HL-60 (cell line): ENCODE measurements around the gene ROGDI.

Experiments
- DNase-seq, 2 experiments: peaks; one replicate each; pipeline ENCODE4 v3.0.0-alpha.2; 2010 to 2020; ENCODE audit warnings: low read depth in 1 of 2, low spot score in 1 of 2
- H3K27ac ChIP-seq: fragments of 250-450 bp; sonication (Bioruptor Pico); replicated peaks from 2 replicates; pipeline ENCODE4 v1.5.1; 2020; ENCODE audit warnings: mild to moderate bottlenecking, moderate library complexity
- H3K27me3 ChIP-seq: fragments of 250-450 bp; sonication (Bioruptor Pico); 2 replicates; pipeline ENCODE4 v1.5.1; 2021; ENCODE audit warnings: mild to moderate bottlenecking, moderate library complexity; ENCODE audit not compliant: insufficient read depth, poor library complexity, severe bottlenecking
- H3K4me3 ChIP-seq: replicated peaks from 2 replicates; pipeline ENCODE4 v1.5.1; 2011; ENCODE audit warnings: mild to moderate bottlenecking, control low read depth, low read length; ENCODE audit not compliant: insufficient read depth
- CTCF ChIP-seq: IDR thresholded peaks from one replicate; pipeline ENCODE4 v1.5.1; 2011; ENCODE audit warnings: low read length, control low read depth, inconsistent platforms; ENCODE audit not compliant: insufficient read depth
- GABPA ChIP-seq: IDR thresholded peaks from 2 replicates; pipeline ENCODE4 v1.6.1; 2012; ENCODE audit warnings: low read depth
- POLR2AphosphoS5 ChIP-seq: IDR thresholded peaks from 2 replicates; pipeline ENCODE4 v1.6.1; 2012; ENCODE audit warnings: low read depth
- SPI1 ChIP-seq: IDR thresholded peaks from 2 replicates; pipeline ENCODE4 v1.6.1; 2012; ENCODE audit warnings: low read depth, mild to moderate bottlenecking, borderline replicate concordance
- TF ChIP-seq, protein P1 (sequence below): IDR thresholded peaks from 2 replicates; pipeline ENCODE4 v1.6.1; 2012; ENCODE audit warnings: low read depth; ENCODE audit not compliant: insufficient replicate concordance

Gene ROGDI

GRCh38 chr16:4813251-4814003, 11.0 kb upstream of the ROGDI start:
- H3K27ac ChIP-seq: no peak overlapping the region
- H3K27me3 ChIP-seq: no peaks in the 10 kb centered on the region
- TF ChIP-seq CTCF (no peak), SPI1 (no peak), GABPA (no peak), POLR2AphosphoS5 (no peak)
- TF ChIP-seq, protein P1, sequence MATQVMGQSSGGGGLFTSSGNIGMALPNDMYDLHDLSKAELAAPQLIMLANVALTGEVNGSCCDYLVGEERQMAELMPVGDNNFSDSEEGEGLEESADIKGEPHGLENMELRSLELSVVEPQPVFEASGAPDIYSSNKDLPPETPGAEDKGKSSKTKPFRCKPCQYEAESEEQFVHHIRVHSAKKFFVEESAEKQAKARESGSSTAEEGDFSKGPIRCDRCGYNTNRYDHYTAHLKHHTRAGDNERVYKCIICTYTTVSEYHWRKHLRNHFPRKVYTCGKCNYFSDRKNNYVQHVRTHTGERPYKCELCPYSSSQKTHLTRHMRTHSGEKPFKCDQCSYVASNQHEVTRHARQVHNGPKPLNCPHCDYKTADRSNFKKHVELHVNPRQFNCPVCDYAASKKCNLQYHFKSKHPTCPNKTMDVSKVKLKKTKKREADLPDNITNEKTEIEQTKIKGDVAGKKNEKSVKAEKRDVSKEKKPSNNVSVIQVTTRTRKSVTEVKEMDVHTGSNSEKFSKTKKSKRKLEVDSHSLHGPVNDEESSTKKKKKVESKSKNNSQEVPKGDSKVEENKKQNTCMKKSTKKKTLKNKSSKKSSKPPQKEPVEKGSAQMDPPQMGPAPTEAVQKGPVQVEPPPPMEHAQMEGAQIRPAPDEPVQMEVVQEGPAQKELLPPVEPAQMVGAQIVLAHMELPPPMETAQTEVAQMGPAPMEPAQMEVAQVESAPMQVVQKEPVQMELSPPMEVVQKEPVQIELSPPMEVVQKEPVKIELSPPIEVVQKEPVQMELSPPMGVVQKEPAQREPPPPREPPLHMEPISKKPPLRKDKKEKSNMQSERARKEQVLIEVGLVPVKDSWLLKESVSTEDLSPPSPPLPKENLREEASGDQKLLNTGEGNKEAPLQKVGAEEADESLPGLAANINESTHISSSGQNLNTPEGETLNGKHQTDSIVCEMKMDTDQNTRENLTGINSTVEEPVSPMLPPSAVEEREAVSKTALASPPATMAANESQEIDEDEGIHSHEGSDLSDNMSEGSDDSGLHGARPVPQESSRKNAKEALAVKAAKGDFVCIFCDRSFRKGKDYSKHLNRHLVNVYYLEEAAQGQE: no peak
- H3K4me3 ChIP-seq: no peak overlapping the region
- no peak for DNase-seq

- no peaks in the 10 kb centered on the region for H3K27me3 ChIP-seq
- no peak overlapping the region for H3K27ac ChIP-seq
- TF ChIP-seq SPI1: no peak
- TF ChIP-seq CTCF: no peak
- no peak overlapping the region for H3K4me3 ChIP-seq
- no peak for DNase-seq
These were observed 9.3 kb upstream of the ROGDI start for GRCh38 chr16:4811773-4812172.

DNA sequence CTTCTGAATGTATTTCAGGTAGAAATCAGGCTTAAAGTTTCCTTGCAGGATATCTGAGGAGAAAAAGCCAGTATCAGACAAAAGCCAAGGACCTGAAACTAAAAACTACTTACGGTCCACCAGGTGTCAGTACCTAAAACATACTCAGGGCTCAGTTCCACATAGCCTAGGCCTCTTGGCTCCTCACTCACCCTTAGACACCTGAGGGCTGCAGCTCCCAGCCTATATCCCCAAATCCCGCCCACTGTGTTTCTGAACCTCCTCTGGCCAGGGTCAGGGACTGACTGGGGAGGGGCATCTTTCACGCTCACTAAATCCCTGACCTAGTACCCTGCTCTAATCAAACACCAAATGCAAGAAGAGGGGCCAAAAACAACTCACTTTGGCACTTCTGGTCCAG, 8.8 kb upstream of the ROGDI start:
- Histone ChIP-seq H3K27me3 (no peaks in the 10 kb centered on the region), H3K4me3 (no peak overlapping the region), H3K27ac (no peak overlapping the region)
- no peak for DNase-seq
- TF ChIP-seq POLR2AphosphoS5 (no peak), CTCF (no peak), GABPA (no peak), SPI1 (no peak)
- TF ChIP-seq, protein P1: no peak

DNA sequence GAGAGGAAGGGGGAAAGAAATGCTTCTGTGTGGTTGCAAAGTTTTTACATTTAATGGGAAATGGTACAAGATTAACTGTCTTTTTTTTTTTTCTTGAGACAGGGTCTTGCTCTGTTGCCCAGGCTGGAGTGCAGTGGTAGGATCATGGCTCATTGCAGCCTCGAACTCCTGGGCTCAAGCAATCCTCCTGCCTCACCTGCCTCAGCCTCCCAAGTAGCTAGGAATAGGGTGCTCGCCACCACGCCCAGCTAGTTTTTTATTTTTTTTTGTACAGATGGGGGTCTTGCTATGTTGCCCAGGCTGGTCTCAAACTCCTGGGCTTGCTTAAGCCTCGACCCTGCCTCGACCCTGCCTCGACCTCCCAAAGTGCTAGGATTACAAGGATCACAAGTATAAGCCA, 3.8 kb upstream of the ROGDI start:
- Histone ChIP-seq H3K27me3 (no peaks in the 10 kb centered on the region), H3K27ac (no peak overlapping the region), H3K4me3 (no peak overlapping the region)
- no peak for DNase-seq
- TF ChIP-seq, protein P1: no peak
- no peak for TF ChIP-seq POLR2AphosphoS5
- no peak for TF ChIP-seq SPI1
- TF ChIP-seq CTCF: no peak
- TF ChIP-seq GABPA: no peak
